H1 (cell line): ENCODE measurements around the gene ABHD13. TPM values are rescaled to one million over a fixed set of nuclear protein-coding genes. Genes with fewer than 3 reads are reported as not detected.

Experiments
- CTCF ChIA-PET: fragments of 300-600 bp; sonication (Branson Sonifier 250); formaldehyde crosslinking; loops from one replicate; lab custom pipeline; 2021; ENCODE audit not compliant: partially characterized antibody; lab: Charles Lee
- POLR2A ChIA-PET: fragments of 300-600 bp; sonication (Branson Sonifier 250); formaldehyde crosslinking; loops from one replicate; lab custom pipeline; 2021; ENCODE audit warnings: inconsistent platforms; ENCODE audit not compliant: partially characterized antibody; lab: Charles Lee
- DNase-seq, 2 experiments: peaks; one replicate each; pipeline versions ENCODE4 v3.0.0 to v3.0.0-alpha.2; 2010 to 2022; ENCODE audit warnings: low spot score in 2 of 2, low read depth in 1 of 2, mixed read lengths in 1 of 2
- FAIRE-seq: peaks from 2 replicates; lab custom pipeline; 2011; peaks lifted over from hg19 to GRCh38; lab: Jason Lieb, UNC
- H2AFZ ChIP-seq: 2 replicates; pipeline ENCODE4 v1.8.1; 2012; ENCODE audit warnings: low read length, inconsistent platforms
- H2AK5ac ChIP-seq: 2 replicates; pipeline ENCODE4 v1.6.1; 2013; ENCODE audit warnings: low read depth, low read length
- H2BK120ac ChIP-seq: replicated peaks from 2 replicates; pipeline ENCODE3; 2013; ENCODE audit warnings: low read depth, low read length, inconsistent platforms
- H2BK12ac ChIP-seq: 2 replicates; pipeline ENCODE4 v1.6.1; 2013; ENCODE audit warnings: low read depth, low read length
- H2BK15ac ChIP-seq: 2 replicates; pipeline ENCODE4 v1.6.1; 2013; ENCODE audit warnings: low read length
- H2BK20ac ChIP-seq: 2 replicates; pipeline ENCODE4 v1.6.1; 2013; ENCODE audit warnings: low read length
- H2BK5ac ChIP-seq: 2 replicates; pipeline ENCODE4 v1.6.1; 2013; ENCODE audit warnings: low read depth, low read length
- H3K14ac ChIP-seq: 2 replicates; pipeline ENCODE4 v1.6.1; 2013; ENCODE audit warnings: inconsistent platforms; ENCODE audit not compliant: insufficient read length
- H3K18ac ChIP-seq: 2 replicates; pipeline ENCODE4 v1.6.1; 2013; ENCODE audit warnings: low read length; ENCODE audit errors: extremely low read depth
- H3K23ac ChIP-seq: 2 replicates; pipeline ENCODE4 v1.6.1; 2013; ENCODE audit warnings: inconsistent platforms; ENCODE audit not compliant: insufficient read length
- H3K23me2 ChIP-seq: 2 replicates; pipeline ENCODE4 v1.6.1; 2013; ENCODE audit warnings: low read depth, low read length
- H3K27ac ChIP-seq: 2 replicates; pipeline ENCODE4 v1.6.1; 2011; ENCODE audit warnings: low read depth, low read length, inconsistent platforms
- H3K27me3 ChIP-seq, 4 experiments: replicated peaks in 1 of 4; 1 replicate in 1 of 4; 2 replicates in 3 of 4; pipeline versions ENCODE4 v1.6.1 to v1.8.1; 2011 to 2013; ENCODE audit warnings: low read length in 3 of 4, mild to moderate bottlenecking in 3 of 4, inconsistent platforms in 2 of 4, mixed read lengths in 2 of 4, moderate library complexity in 1 of 4; ENCODE audit not compliant: control insufficient read depth in 3 of 4, insufficient read depth in 3 of 4; ENCODE audit errors: extremely low read depth in 1 of 4
- H3K36me3 ChIP-seq, 4 experiments: 2 replicates each; pipeline versions ENCODE4 v1.6.1 to v1.8.1; 2011 to 2013; ENCODE audit warnings: mild to moderate bottlenecking in 4 of 4, low read length in 3 of 4, moderate library complexity in 2 of 4, control low read depth in 1 of 4, inconsistent platforms in 1 of 4; ENCODE audit not compliant: insufficient read depth in 4 of 4, control insufficient read depth in 2 of 4
- H3K4ac ChIP-seq: replicated peaks from 2 replicates; pipeline ENCODE3; 2013; ENCODE audit warnings: low read length, low read depth, mixed read lengths, inconsistent platforms; ENCODE audit not compliant: insufficient read length
- H3K4me1 ChIP-seq, 4 experiments: replicated peaks in 1 of 4; 1 replicate in 1 of 4; 2 replicates in 3 of 4; pipeline versions ENCODE4 v1.6.1 to v1.8.1; 2011 to 2013; ENCODE audit warnings: low read length in 3 of 4, inconsistent platforms in 2 of 4, mixed read lengths in 1 of 4; ENCODE audit not compliant: insufficient read depth in 4 of 4, control insufficient read depth in 3 of 4
- H3K4me2 ChIP-seq, 2 experiments: 2 replicates each; pipeline versions ENCODE4 v1.6.1 to v1.8.1; 2011 to 2013; ENCODE audit warnings: low read depth in 2 of 2, low read length in 2 of 2, control low read depth in 1 of 2, inconsistent platforms in 1 of 2, mild to moderate bottlenecking in 1 of 2; ENCODE audit not compliant: insufficient read depth in 1 of 2
- H3K4me3 ChIP-seq, 4 experiments: fragments of 200-600, 300-600 bp in 1 of 4; sonication (generic), shearing (Covaris generic), sonication (Bioruptor Twin) in 1 of 4; 2 replicates each; pipeline versions ENCODE4 v1.5.1 to v1.8.1; 2011 to 2016; ENCODE audit warnings: low read length in 4 of 4, low read depth in 3 of 4, control low read depth in 2 of 4, inconsistent platforms in 2 of 4, mild to moderate bottlenecking in 2 of 4, mixed read lengths in 1 of 4, moderate library complexity in 1 of 4; ENCODE audit not compliant: insufficient read depth in 2 of 4; ENCODE audit errors: extremely low read depth in 1 of 4
- H3K56ac ChIP-seq: replicated peaks from 2 replicates; pipeline ENCODE3; 2013; ENCODE audit warnings: low read depth, mild to moderate bottlenecking, mixed read lengths, low read length, inconsistent platforms; ENCODE audit not compliant: insufficient read length
- H3K79me1 ChIP-seq: 2 replicates; pipeline ENCODE4 v1.6.1; 2013; ENCODE audit warnings: low read depth, low read length, control low read depth
- H3K79me2 ChIP-seq, 2 experiments: 2 replicates each; pipeline versions ENCODE4 v1.6.1 to v1.8.1; 2012 to 2013; ENCODE audit warnings: low read length in 2 of 2, mild to moderate bottlenecking in 2 of 2, inconsistent platforms in 1 of 2; ENCODE audit not compliant: insufficient read depth in 2 of 2, control insufficient read depth in 1 of 2
- H3K9ac ChIP-seq, 4 experiments: replicated peaks in 1 of 4; 1 replicate in 1 of 4; 2 replicates in 3 of 4; pipeline versions ENCODE4 v1.6.1 to v1.8.1; 2011 to 2013; ENCODE audit warnings: low read depth in 3 of 4, low read length in 3 of 4, control low read depth in 2 of 4, mild to moderate bottlenecking in 2 of 4, moderate library complexity in 2 of 4, inconsistent platforms in 1 of 4; ENCODE audit errors: extremely low read depth in 1 of 4
- H3K9me3 ChIP-seq, 2 experiments: 2 replicates each; pipeline versions ENCODE4 v1.6.1 to v1.8.1; 2012 to 2013; ENCODE audit warnings: mild to moderate bottlenecking in 2 of 2, moderate library complexity in 2 of 2, control low read depth in 1 of 2, inconsistent platforms in 1 of 2, low read depth in 1 of 2, low read length in 1 of 2, mixed read lengths in 1 of 2; ENCODE audit not compliant: insufficient read depth in 2 of 2
- H4K20me1 ChIP-seq, 2 experiments: replicated peaks in 1 of 2; 2 replicates each; pipeline versions ENCODE3 to v1.8.1; 2011 to 2013; ENCODE audit warnings: inconsistent platforms in 2 of 2, low read length in 2 of 2, mild to moderate bottlenecking in 1 of 2; ENCODE audit not compliant: insufficient read depth in 2 of 2, control insufficient read depth in 1 of 2
- H4K5ac ChIP-seq: 2 replicates; pipeline ENCODE4 v1.6.1; 2013; ENCODE audit warnings: low read length, low read depth, mixed read lengths, inconsistent platforms; ENCODE audit not compliant: insufficient read length
- H4K8ac ChIP-seq: 2 replicates; pipeline ENCODE4 v1.8.0; 2013; ENCODE audit warnings: mild to moderate bottlenecking, moderate library complexity, low read length, inconsistent platforms; ENCODE audit not compliant: insufficient read depth; ENCODE audit errors: extremely low read depth
- H4K91ac ChIP-seq: replicated peaks from 2 replicates; pipeline ENCODE3; 2013; ENCODE audit warnings: low read length, mixed read lengths, inconsistent platforms; ENCODE audit not compliant: insufficient read length
- CBX8 ChIP-seq: fragments of 300-800, 300-1000 bp; sonication (generic); IDR thresholded peaks from 2 replicates; pipeline ENCODE4 v1.7.1; 2016; ENCODE audit warnings: low read depth, low read length, borderline replicate concordance
- WGBS, 2 experiments: shearing (Covaris generic) in 1 of 2; methylation state at CpG; one replicate each; pipeline versions ENCODE4 v1.1.6 to v1.1.7; 2013 to 2015; ENCODE audit warnings: low lambda C conversion rate in 2 of 2, mixed read lengths in 2 of 2, inconsistent platforms in 1 of 2, low coverage in 1 of 2, missing lambda C conversion rate in 1 of 2; ENCODE audit not compliant: insufficient replicate concordance in 2 of 2, insufficient coverage in 1 of 2, insufficient read length in 1 of 2; ENCODE audit errors: extremely low coverage in 1 of 2, missing lambda C conversion rate in 1 of 2; 5-methylcytosine and 5-hydroxymethylcytosine counted together
- polyA plus RNA-seq, 7 experiments: library from polyadenylated mRNA; depleted of rRNA in 3 of 7; stranded (reverse) in 5 of 7; unstranded in 2 of 7; fragments of >200 nt in 5 of 7; fragments of 200-250 nt in 2 of 7; gene quantifications; 1 replicate in 5 of 7; 2 replicates in 1 of 7; 4 replicates in 1 of 7; pipeline versions ENCODE4 v1.2.1 to v1.2.3, GENCODE V29; 2011 to 2013; ENCODE audit warnings: missing spikeins in 2 of 7, mixed read lengths in 2 of 7
- total RNA-seq: library from RNA; stranded (reverse); fragmentation: NEBNext Ultra II Directional; extraction: Animal tissue kit (Norgen Biotek cat#: 25700); gene quantifications from 2 replicates; pipeline ENCODE4 v1.2.1, GENCODE V29; 2021

ABHD13 gene
- total and polyA plus RNA-seq, 2 of the 8 experiments (the other 6 are each of a cell fraction or from before 2014, with no cell fraction given): 3.5 to 6.6 TPM

- Histone ChIP-seq H3K9me3 (no peaks in the 10 kb centered on the region), H4K5ac (no peak overlapping the region), H4K20me1 (no peaks in the 10 kb centered on the region), H3K9ac (no peak overlapping the region), H3K4ac (no peak overlapping the region), H2AFZ (no peak overlapping the region), H2BK5ac (no peak overlapping the region), H3K23ac (no peak overlapping the region), H3K23me2 (no peaks in the 10 kb centered on the region; the same call in 1 of the 2 replicates), H3K4me2 (no peak overlapping the region), H2BK15ac (no peak overlapping the region), H3K56ac (no peak overlapping the region), H3K4me3 (no peak overlapping the region), H2AK5ac (no peak overlapping the region), H3K27ac (no peak overlapping the region), H3K79me1 (no peaks in the 10 kb centered on the region), H4K91ac (no peak overlapping the region), H4K8ac (no peak overlapping the region), H2BK20ac (no peak overlapping the region), H3K4me1 (no peaks in the 10 kb centered on the region; a peak in 1 of 7 replicates), H3K14ac (no peak overlapping the region), H3K36me3 (no peaks in the 10 kb centered on the region; a peak in 1 of 8 replicates), H2BK120ac (no peak overlapping the region), H3K27me3 (no peaks in the 10 kb centered on the region), H3K18ac (no peak overlapping the region), H2BK12ac (no peak overlapping the region), H3K79me2 (no peaks in the 10 kb centered on the region)
- WGBS, 2 experiments: 90% methylated on average over 5 of the region's 5 CpGs; no CpG with 5 or more reads in 1 of the 2 experiments
- DNase-seq (no peak), FAIRE-seq (no peak)
- ChIA-PET CTCF (no interaction called here), POLR2A (no interaction called here)
- no peak for TF ChIP-seq CBX8
Observed at GRCh38 chr13:108273429-108274118, 55.4 kb downstream of the ABHD13 start.
